ENCODE results near the gene RAF1. TPM values are rescaled to one million over a fixed set of nuclear protein-coding genes. Genes with fewer than 3 reads are reported as not detected.

RAF1 gene
- total and polyA plus RNA-seq, 10 donors, result 31.6 to 153 (median 110) TPM

DNA sequence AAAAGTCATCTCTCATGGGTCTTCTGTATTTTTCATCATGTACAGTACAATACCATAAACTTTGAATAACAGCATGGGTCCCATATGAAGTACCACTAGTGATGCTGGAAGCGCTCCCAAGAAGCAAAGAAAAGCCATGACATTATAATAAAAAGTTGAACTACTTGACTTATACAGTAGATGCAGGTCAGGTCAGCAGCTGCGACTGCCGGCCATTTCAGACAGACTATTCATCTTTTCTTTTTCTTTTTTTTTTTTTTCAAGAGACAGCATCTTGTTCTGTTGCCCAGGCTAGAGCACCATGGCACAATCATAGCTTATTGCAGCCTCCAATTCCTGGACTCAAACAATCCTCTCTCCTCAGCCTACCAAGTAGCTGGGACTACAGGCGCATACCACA, 10.2 kb downstream of the RAF1 start:
- 78 to 87% (median 80%) methylated on average over 4 of the region's 4 CpGs for WGBS, 5 donors
- Histone ChIP-seq H3K4me1 (peaks cover 16 to 99% (median 69%) of the 10 kb centered on the region in 6 donors), H3K9me3 (no peaks in the 10 kb centered on the region), H3K27ac (peak overlapping the region in 1 of 8 donors; percentile 9), H3K27me3 (replicated peaks in 1 of 7) (no peaks in the 10 kb centered on the region), H3K4me3 (no peak overlapping the region), H3K36me3 (peaks cover 0 to 9% (median 2%) of the 10 kb centered on the region in 6 donors)
- intact Hi-C loops (cut with DNase I; ENCODE audit: low total_unique reads), result no loop called here
- TF ChIP-seq POLR2AphosphoS5 (IDR thresholded peaks at IDR 0.05), result no peak
- no peak for TF ChIP-seq CTCF (IDR thresholded peaks at IDR 0.05 in 8 of 11, conservative IDR thresholded peaks at IDR 0.05 in 3 of 11)
- no peak for TF ChIP-seq POLR2A (IDR thresholded peaks at IDR 0.05)
- no peak for DNase-seq

- H3K4me1 ChIP-seq, result peaks cover 15 to 99% (median 66%) of the 10 kb centered on the region in 6 donors
- peak overlapping the region in 7 of 8 donors; percentile 56 to 91 (median 84) for H3K27ac ChIP-seq
- no peak for TF ChIP-seq POLR2A (IDR thresholded peaks at IDR 0.05)
- TF ChIP-seq CTCF (IDR thresholded peaks at IDR 0.05 in 8 of 11, conservative IDR thresholded peaks at IDR 0.05 in 3 of 11), result no peak
- TF ChIP-seq POLR2AphosphoS5 (IDR thresholded peaks at IDR 0.05), result no peak
- intact Hi-C loops (cut with DNase I; ENCODE audit: low total_unique reads), result no loop called here
- H3K9me3 ChIP-seq, result no peaks in the 10 kb centered on the region
- no peaks in the 10 kb centered on the region for H3K27me3 ChIP-seq (replicated peaks in 1 of 7)
- WGBS, 5 donors, result 67 to 89% (median 71%) methylated on average over 12 of the region's 12 CpGs
- DNase-seq, result no peak
- peaks cover 0 to 6% (median 2%) of the 10 kb centered on the region in 6 donors for H3K36me3 ChIP-seq
- H3K4me3 ChIP-seq, result peak overlapping the region in 1 of 8 donors; percentile 53
Measured at GRCh38 chr3:12648384-12648959, 15.4 kb downstream of the RAF1 start.

DNA sequence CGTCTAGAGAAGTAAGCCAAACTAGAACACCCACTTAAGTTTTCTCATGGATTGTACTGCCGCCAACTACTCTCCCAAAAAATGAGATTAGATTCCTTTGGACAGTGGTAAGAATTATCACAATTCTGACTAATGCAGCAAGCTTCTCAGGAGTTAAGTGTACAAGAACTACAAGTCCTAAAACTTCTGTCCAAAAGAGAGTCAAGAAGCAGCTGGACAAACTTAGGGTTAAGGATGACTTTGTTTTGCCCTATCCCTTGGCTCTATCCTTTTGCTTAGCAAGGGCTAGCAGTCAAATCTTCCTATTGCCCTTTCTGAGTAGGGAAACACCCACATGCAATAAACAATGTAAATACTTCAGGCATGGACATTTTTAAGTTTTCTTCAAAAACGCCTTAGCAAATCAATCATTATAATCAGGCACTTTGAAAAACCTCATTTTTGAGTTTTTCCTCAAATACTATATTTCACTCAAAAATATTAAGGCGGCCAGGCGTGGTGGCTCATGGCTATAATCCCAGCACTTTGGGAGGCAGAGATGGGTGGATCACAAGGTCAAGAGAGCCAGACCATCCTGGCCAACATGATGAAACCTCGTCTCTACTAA, 19.5 kb downstream of the RAF1 start:
- TF ChIP-seq CTCF (IDR thresholded peaks at IDR 0.05 in 8 of 11, conservative IDR thresholded peaks at IDR 0.05 in 3 of 11) (no peak), POLR2A (IDR thresholded peaks at IDR 0.05) (no peak), POLR2AphosphoS5 (IDR thresholded peaks at IDR 0.05) (no peak)
- peak overlapping the region in 5 of 8 donors; percentile 4 to 53 (median 20) for H3K27ac ChIP-seq
- no peak overlapping the region for H3K4me3 ChIP-seq
- peaks cover 13 to 82% (median 55%) of the 10 kb centered on the region in 6 donors for H3K4me1 ChIP-seq
- DNase-seq, result no peak
- 72 to 81% (median 75%) methylated on average over 6 of the region's 6 CpGs for whole genome bisulfite sequencing, 5 donors
- peaks cover 0 to 6% (median 0%) of the 10 kb centered on the region in 6 donors for H3K36me3 ChIP-seq
- H3K9me3 ChIP-seq, result peaks cover 0 to 9% (median 0%) of the 10 kb centered on the region in 8 donors
- intact Hi-C loops (cut with DNase I; ENCODE audit: low total_unique reads), result no loop called here
- H3K27me3 ChIP-seq (replicated peaks in 1 of 7), result no peaks in the 10 kb centered on the region

- Histone ChIP-seq H3K4me3 (no peak overlapping the region), H3K9me3 (peaks cover 0 to 9% (median 0%) of the 10 kb centered on the region in 8 donors), H3K36me3 (peaks cover 0 to 6% (median 0%) of the 10 kb centered on the region in 6 donors), H3K4me1 (peaks cover 13 to 82% (median 48%) of the 10 kb centered on the region in 6 donors), H3K27ac (peak overlapping the region in 2 of 8 donors; percentile 9 to 53), H3K27me3 (replicated peaks in 1 of 7) (no peaks in the 10 kb centered on the region)
- DNase-seq, result no peak
- intact Hi-C loops (cut with DNase I; ENCODE audit: low total_unique reads), result no loop called here
- WGBS, 5 donors, result 0 to 28% (median 2%) methylated on average over 1 of the region's 1 CpG
- TF ChIP-seq POLR2A (IDR thresholded peaks at IDR 0.05), result no peak
- no peak for TF ChIP-seq POLR2AphosphoS5 (IDR thresholded peaks at IDR 0.05)
- no peak for TF ChIP-seq CTCF (IDR thresholded peaks at IDR 0.05 in 8 of 11, conservative IDR thresholded peaks at IDR 0.05 in 3 of 11)
Measured at GRCh38 chr3:12643724-12644123, 20.2 kb downstream of the RAF1 start.

All from spleen (tissue), 11 donors.